ENCODE data around the gene PPARG.

Gene PPARG

DNA sequence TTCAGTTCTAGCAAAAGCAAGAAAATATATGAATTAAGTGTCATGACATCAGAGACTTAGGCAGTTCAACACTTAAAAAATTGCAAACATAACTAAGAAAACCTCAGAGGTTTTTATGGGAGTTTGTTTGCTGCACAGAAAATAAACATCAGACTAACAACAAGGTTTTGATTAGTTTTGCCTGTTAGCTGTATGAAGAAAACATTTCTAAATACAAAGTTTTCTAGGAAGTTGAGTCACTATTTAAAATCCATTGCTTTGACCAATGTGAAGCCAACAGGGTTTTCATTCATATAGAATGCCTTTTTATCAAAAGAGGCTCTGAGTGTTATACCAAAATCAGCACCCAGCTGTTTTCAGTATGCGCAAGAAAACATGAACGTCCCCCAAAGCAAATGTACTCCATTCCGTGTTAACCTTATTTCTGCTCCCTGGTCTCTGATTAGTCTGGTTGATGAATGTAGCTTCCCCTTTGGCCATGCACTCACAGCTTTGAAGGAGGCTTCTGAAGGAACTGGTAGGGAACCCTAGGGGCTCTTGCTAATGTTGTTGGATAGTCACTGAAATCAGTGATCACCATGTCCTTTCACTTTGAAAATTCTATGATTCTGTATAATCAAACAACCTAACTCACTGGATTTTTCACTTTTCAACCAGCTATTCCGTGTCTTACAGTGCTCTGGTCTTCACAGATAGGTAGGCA, 105.8 kb downstream of the PPARG start:
- no peaks in the 10 kb centered on the region for H3K4me1 ChIP-seq (ENCODE audit: insufficient read depth, insufficient read length)
- no peak for DNase-seq (ENCODE audit: low read depth, low spot score)
- TF ChIP-seq ZNF274 (IDR thresholded peaks at IDR 0.05; ENCODE audit: low read depth, low read length), result no peak
- TF ChIP-seq YY1 (IDR thresholded peaks at IDR 0.05; ENCODE audit: insufficient read depth, insufficient read length), result no peak
- no peak for TF ChIP-seq SUZ12 (IDR thresholded peaks at IDR 0.05; ENCODE audit: extremely low read depth, insufficient read depth, insufficient read length)
- no peak overlapping the region for H3K9ac ChIP-seq (ENCODE audit: insufficient read length, low read depth)
- no peaks in the 10 kb centered on the region for H3K27me3 ChIP-seq (ENCODE audit: insufficient read depth, insufficient read length)
- H3K9me3 ChIP-seq (ENCODE audit: insufficient read depth, low read length), result no peaks in the 10 kb centered on the region
- H3K36me3 ChIP-seq (ENCODE audit: insufficient read depth, insufficient read length, low read length), result no peaks in the 10 kb centered on the region
- H3K4me3 ChIP-seq (ENCODE audit: insufficient read length, low read depth), result no peak overlapping the region

DNA sequence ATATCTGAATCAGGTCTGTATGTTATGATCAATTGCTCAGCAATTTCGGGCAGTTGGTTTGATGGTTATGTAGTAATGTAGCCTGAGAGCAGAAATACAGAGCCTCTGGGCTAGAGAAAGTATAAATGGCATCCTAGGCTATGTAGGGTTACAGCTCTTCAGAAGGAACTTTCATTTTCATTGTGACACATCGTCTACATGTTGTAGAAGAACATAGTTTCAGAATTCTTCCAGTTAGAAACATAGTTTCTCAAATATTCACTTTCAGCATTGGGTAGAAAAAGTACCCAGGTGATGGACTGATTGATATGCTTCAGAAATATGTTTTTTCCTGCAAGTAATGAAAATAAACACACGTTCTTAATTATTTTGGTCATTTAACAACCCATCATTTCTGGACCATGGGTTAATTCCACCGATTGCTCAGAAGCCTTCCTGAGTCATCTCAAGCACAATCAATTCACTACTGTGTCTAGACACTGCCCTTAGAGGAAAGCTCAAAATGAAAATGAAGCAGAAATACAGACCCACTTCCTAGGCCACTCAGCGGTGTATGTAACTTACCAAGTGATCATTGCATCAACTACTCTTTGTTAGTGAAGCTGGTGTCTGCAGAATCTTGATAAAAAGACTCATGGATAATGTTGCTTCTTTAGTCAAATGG, 106.6 kb downstream of the PPARG start:
- no peaks in the 10 kb centered on the region for H3K36me3 ChIP-seq (ENCODE audit: insufficient read depth, insufficient read length, low read length)
- TF ChIP-seq ZNF274 (IDR thresholded peaks at IDR 0.05; ENCODE audit: low read depth, low read length), result no peak
- TF ChIP-seq YY1 (IDR thresholded peaks at IDR 0.05; ENCODE audit: insufficient read depth, insufficient read length), result no peak
- TF ChIP-seq SUZ12 (IDR thresholded peaks at IDR 0.05; ENCODE audit: extremely low read depth, insufficient read depth, insufficient read length), result no peak
- no peaks in the 10 kb centered on the region for H3K9me3 ChIP-seq (ENCODE audit: insufficient read depth, low read length)
- DNase-seq (ENCODE audit: low read depth, low spot score), result no peak
- H3K4me1 ChIP-seq (ENCODE audit: insufficient read depth, insufficient read length), result no peaks in the 10 kb centered on the region
- H3K4me3 ChIP-seq (ENCODE audit: insufficient read length, low read depth), result no peak overlapping the region
- H3K9ac ChIP-seq (ENCODE audit: insufficient read length, low read depth), result no peak overlapping the region
- no peaks in the 10 kb centered on the region for H3K27me3 ChIP-seq (ENCODE audit: insufficient read depth, insufficient read length)

DNA sequence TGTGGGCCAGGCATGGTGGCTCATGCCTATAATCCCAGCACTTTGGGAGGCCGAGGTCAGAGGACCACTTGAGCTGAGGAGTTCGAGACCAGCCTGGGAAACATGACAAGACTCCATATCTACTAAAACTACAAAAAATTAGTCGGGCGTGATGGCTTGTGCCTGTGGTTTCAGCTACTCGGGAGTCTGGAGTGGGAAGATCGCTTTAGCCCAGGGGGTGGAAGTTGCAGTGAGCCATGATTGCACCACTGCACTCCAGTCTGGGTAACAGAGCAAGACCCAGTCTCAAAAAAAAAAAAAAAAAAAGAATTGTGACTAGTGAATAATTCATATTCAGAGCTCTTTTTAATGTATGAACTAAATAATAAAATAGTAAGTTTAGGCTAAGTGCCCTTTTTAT, 107.6 kb downstream of the PPARG start:
- Histone ChIP-seq H3K36me3 (ENCODE audit: insufficient read depth, insufficient read length, low read length) (no peaks in the 10 kb centered on the region), H3K9ac (ENCODE audit: insufficient read length, low read depth) (no peak overlapping the region), H3K4me3 (ENCODE audit: insufficient read length, low read depth) (no peak overlapping the region), H3K27me3 (ENCODE audit: insufficient read depth, insufficient read length) (no peaks in the 10 kb centered on the region), H3K9me3 (ENCODE audit: insufficient read depth, low read length) (no peaks in the 10 kb centered on the region), H3K4me1 (ENCODE audit: insufficient read depth, insufficient read length) (no peaks in the 10 kb centered on the region)
- TF ChIP-seq YY1 (IDR thresholded peaks at IDR 0.05; ENCODE audit: insufficient read depth, insufficient read length) (no peak), ZNF274 (IDR thresholded peaks at IDR 0.05; ENCODE audit: low read depth, low read length) (no peak), SUZ12 (IDR thresholded peaks at IDR 0.05; ENCODE audit: extremely low read depth, insufficient read depth, insufficient read length) (no peak)
- no peak for DNase-seq (ENCODE audit: low read depth, low spot score)

DNA sequence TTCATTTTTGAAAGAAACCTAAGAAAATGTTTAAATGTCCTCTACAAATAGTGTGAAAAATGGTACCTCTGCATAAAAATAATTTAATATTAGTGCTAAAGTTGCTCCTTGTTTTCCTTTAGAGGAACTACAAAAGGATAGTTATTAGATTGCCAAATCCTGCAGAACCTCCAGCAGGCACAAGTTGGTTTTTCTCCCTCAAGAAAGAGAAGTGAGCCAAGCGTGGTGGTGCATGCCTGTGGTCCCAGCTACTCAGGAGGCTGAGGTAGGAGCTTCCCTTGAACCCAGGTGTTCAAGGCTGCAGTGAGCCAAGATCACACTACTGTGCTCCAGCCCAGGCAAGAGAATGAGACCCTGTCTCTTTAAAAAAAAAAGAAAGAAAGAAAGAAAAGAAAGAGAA, 110.4 kb downstream of the PPARG start:
- Histone ChIP-seq H3K4me3 (ENCODE audit: insufficient read length, low read depth) (no peak overlapping the region), H3K9ac (ENCODE audit: insufficient read length, low read depth) (no peak overlapping the region), H3K4me1 (ENCODE audit: insufficient read depth, insufficient read length) (no peaks in the 10 kb centered on the region), H3K36me3 (ENCODE audit: insufficient read depth, insufficient read length, low read length) (no peaks in the 10 kb centered on the region), H3K9me3 (ENCODE audit: insufficient read depth, low read length) (no peaks in the 10 kb centered on the region), H3K27me3 (ENCODE audit: insufficient read depth, insufficient read length) (no peaks in the 10 kb centered on the region)
- no peak for DNase-seq (ENCODE audit: low read depth, low spot score)
- TF ChIP-seq SUZ12 (IDR thresholded peaks at IDR 0.05; ENCODE audit: extremely low read depth, insufficient read depth, insufficient read length), result no peak
- no peak for TF ChIP-seq YY1 (IDR thresholded peaks at IDR 0.05; ENCODE audit: insufficient read depth, insufficient read length)
- TF ChIP-seq ZNF274 (IDR thresholded peaks at IDR 0.05; ENCODE audit: low read depth, low read length), result no peak

DNA sequence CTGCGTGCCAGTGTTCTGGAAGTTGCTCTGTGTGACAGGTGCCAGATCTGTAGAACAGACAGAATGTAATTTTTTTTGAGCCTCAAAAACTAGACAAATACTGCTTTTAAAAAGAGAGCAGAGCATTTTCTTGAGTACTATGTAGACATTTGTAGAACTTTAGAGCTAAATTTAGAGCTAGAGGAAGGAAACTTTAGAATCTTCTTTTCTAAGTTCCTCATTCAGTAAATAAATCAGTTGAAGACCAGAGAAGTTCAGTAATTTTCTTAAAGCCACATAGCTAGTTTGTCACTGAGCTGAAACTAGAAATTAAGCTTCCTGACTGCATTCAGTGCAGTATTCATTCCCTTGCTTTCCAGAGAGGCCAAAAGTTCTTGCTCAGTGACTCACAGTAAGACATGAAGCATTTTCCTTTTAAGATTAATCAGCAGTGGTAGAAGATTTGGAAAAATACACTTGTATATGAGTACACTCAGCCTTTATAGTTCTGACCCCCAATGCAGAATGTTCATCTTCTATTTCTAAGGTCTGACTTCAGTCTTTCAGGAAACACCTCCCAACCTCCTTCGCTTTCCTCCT, 111.8 kb downstream of the PPARG start:
- no peak for DNase-seq (ENCODE audit: low read depth, low spot score)
- H3K9ac ChIP-seq (ENCODE audit: insufficient read length, low read depth), result no peak overlapping the region
- no peaks in the 10 kb centered on the region for H3K9me3 ChIP-seq (ENCODE audit: insufficient read depth, low read length)
- TF ChIP-seq SUZ12 (IDR thresholded peaks at IDR 0.05; ENCODE audit: extremely low read depth, insufficient read depth, insufficient read length) (no peak), ZNF274 (IDR thresholded peaks at IDR 0.05; ENCODE audit: low read depth, low read length) (no peak), YY1 (IDR thresholded peaks at IDR 0.05; ENCODE audit: insufficient read depth, insufficient read length) (no peak)
- no peaks in the 10 kb centered on the region for H3K27me3 ChIP-seq (ENCODE audit: insufficient read depth, insufficient read length)
- H3K4me1 ChIP-seq (ENCODE audit: insufficient read depth, insufficient read length), result no peaks in the 10 kb centered on the region
- H3K36me3 ChIP-seq (ENCODE audit: insufficient read depth, insufficient read length, low read length), result no peaks in the 10 kb centered on the region
- H3K4me3 ChIP-seq (ENCODE audit: insufficient read length, low read depth), result no peak overlapping the region

DNA sequence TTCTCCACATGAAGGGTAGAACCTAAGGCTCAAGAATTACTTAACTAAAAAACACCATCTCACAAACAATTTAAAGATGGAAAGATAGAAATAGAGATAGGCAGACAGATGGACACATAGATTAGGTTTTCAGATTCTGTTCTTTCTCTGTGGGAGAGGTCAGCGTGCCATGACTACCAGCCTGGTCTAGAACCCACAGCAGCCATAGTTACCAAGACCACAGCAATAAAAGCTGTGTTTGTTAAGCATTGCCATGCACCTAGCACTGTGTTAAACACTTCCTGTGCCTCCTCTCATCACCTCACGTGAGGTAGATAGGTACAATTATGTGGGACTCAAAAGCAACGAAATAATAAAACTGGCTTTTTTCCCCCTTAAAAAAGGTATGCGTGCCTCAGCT, 112.3 kb downstream of the PPARG start:
- DNase-seq (ENCODE audit: low read depth, low spot score), result no peak
- no peak overlapping the region for H3K4me3 ChIP-seq (ENCODE audit: insufficient read length, low read depth)
- H3K9ac ChIP-seq (ENCODE audit: insufficient read length, low read depth), result no peak overlapping the region
- H3K36me3 ChIP-seq (ENCODE audit: insufficient read depth, insufficient read length, low read length), result no peaks in the 10 kb centered on the region
- no peaks in the 10 kb centered on the region for H3K4me1 ChIP-seq (ENCODE audit: insufficient read depth, insufficient read length)
- no peaks in the 10 kb centered on the region for H3K9me3 ChIP-seq (ENCODE audit: insufficient read depth, low read length)
- TF ChIP-seq SUZ12 (IDR thresholded peaks at IDR 0.05; ENCODE audit: extremely low read depth, insufficient read depth, insufficient read length) (no peak), YY1 (IDR thresholded peaks at IDR 0.05; ENCODE audit: insufficient read depth, insufficient read length) (no peak), ZNF274 (IDR thresholded peaks at IDR 0.05; ENCODE audit: low read depth, low read length) (no peak)
- no peaks in the 10 kb centered on the region for H3K27me3 ChIP-seq (ENCODE audit: insufficient read depth, insufficient read length)
